ENCODE results near the gene EN1.

DNA sequence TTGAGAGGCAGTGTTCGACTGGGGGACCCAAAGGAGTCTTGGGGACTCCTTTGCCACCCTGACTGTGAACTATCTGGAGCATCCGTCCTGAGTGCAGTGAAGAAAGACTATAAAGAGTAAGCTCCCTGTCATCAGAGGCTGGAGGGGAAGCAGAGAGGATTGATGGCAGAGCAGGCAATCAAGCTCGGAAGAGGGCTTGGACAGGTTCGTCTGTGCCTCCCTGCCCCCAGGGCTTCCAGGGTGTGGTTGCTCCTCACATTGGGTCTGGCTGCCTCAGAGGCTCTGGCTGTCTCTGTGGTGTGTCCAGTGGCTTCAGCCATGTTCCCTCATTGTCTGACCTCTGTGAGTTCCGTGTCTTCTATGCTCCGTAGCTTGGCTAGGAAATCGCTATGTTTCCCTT is 13.8 kb upstream of the EN1 start:
- TF ChIP-seq POLR2A (IDR thresholded peaks at IDR 0.05; ENCODE audit: low read length) (no peak), GATA1 (IDR thresholded peaks at IDR 0.05; ENCODE audit: low read depth, low read length) (no peak)

Data from erythroblast (primary cell).